ENCODE results near the gene INTS11. TPM values are rescaled to one million over a fixed set of nuclear protein-coding genes. Genes with fewer than 3 reads are reported as not detected.

INTS11 gene
- polyA plus RNA-seq, 3 donors: 46.2 to 154 (median 49.6) TPM

- no peak for DNase-seq
- Mint-ChIP-seq H3K9me3 (peaks cover 0 to 5% (median 0%) of the 10 kb centered on the region in 7 donors), H3K36me3 (no peaks in the 10 kb centered on the region), H3K4me3 (no peak overlapping the region), H3K4me1 (no peaks in the 10 kb centered on the region), H3K27ac (no peak overlapping the region), H3K27me3 (ENCODE audit: low read depth in 3 of 3) (peaks cover under 1 to 4% (median 1%) of the 10 kb centered on the region in 3 donors)
- H4K20me1 ChIP-seq (ENCODE audit: insufficient read depth, low read length): no peaks in the 10 kb centered on the region
- H3K27me3 ChIP-seq (ENCODE audit: control insufficient read depth in 2 of 2, insufficient read depth in 2 of 2, low read length in 2 of 2): no peaks in the 10 kb centered on the region
- H2AFZ ChIP-seq (ENCODE audit: insufficient read depth, low read depth, low read length, poor library complexity, severe bottlenecking): no peak overlapping the region
- intact Hi-C loops (cut with micrococcal nuclease): no loop called here
- no peaks in the 10 kb centered on the region for H3K36me3 ChIP-seq (replicated peaks in 1 of 2; ENCODE audit: control insufficient read depth in 1 of 2, insufficient read depth in 2 of 2, low read length in 2 of 2)
- H3K9me3 ChIP-seq (replicated peaks in 1 of 2; ENCODE audit: control insufficient read depth in 1 of 2, insufficient read depth in 1 of 2, low read length in 2 of 2): no peaks in the 10 kb centered on the region
- H3K4me3 ChIP-seq (replicated peaks in 1 of 3; ENCODE audit: low read depth in 2 of 3, low read length in 3 of 3): no peak overlapping the region
- no peak overlapping the region for H3K9ac ChIP-seq (ENCODE audit: insufficient read depth, low read length, poor library complexity, severe bottlenecking)
- H3K4me1 ChIP-seq (ENCODE audit: control insufficient read depth in 1 of 2, insufficient read depth in 2 of 2, low read length in 2 of 2): no peaks in the 10 kb centered on the region
- no peak for TF ChIP-seq CTCF (IDR thresholded peaks at IDR 0.05)
- H3K4me2 ChIP-seq (replicated peaks; ENCODE audit: extremely low read depth, low read length, poor library complexity, severe bottlenecking): no peak overlapping the region
- no CpG with 5 or more reads among the region's 9 CpGs for WGBS (ENCODE audit: insufficient coverage)
- no peak overlapping the region for H3K27ac ChIP-seq (ENCODE audit: low read depth in 1 of 2, low read length in 2 of 2)
- no peaks in the 10 kb centered on the region for H3K79me2 ChIP-seq (ENCODE audit: insufficient read depth, low read length)
Measured at GRCh38 chr1:1283821-1284220, 40.6 kb downstream of the INTS11 start.

- no peaks in the 10 kb centered on the region for H4K20me1 ChIP-seq (ENCODE audit: insufficient read depth, low read length)
- no peak overlapping the region for H3K9ac ChIP-seq (ENCODE audit: insufficient read depth, low read length, poor library complexity, severe bottlenecking)
- DNase-seq: peak in 1 of 3 donors; percentile 44
- H3K36me3 ChIP-seq (replicated peaks in 1 of 2; ENCODE audit: control insufficient read depth in 1 of 2, insufficient read depth in 2 of 2, low read length in 2 of 2): no peaks in the 10 kb centered on the region
- intact Hi-C loops (cut with micrococcal nuclease): no loop called here
- H3K4me3 ChIP-seq (replicated peaks in 1 of 3; ENCODE audit: low read depth in 2 of 3, low read length in 3 of 3): no peak overlapping the region
- peaks cover 1 to 3% (median 3%) of the 10 kb centered on the region in 3 donors for H3K27me3 Mint-ChIP-seq (ENCODE audit: low read depth in 3 of 3)
- H3K4me3 Mint-ChIP-seq: no peak overlapping the region
- no peaks in the 10 kb centered on the region for H3K9me3 ChIP-seq (replicated peaks in 1 of 2; ENCODE audit: control insufficient read depth in 1 of 2, insufficient read depth in 1 of 2, low read length in 2 of 2)
- no peaks in the 10 kb centered on the region for H3K79me2 ChIP-seq (ENCODE audit: insufficient read depth, low read length)
- H3K27me3 ChIP-seq (ENCODE audit: control insufficient read depth in 2 of 2, insufficient read depth in 2 of 2, low read length in 2 of 2): no peaks in the 10 kb centered on the region
- no peak overlapping the region for H3K27ac ChIP-seq (ENCODE audit: low read depth in 1 of 2, low read length in 2 of 2)
- peaks cover 0 to 4% (median 0%) of the 10 kb centered on the region in 7 donors for H3K9me3 Mint-ChIP-seq
- no peak for TF ChIP-seq CTCF (IDR thresholded peaks at IDR 0.05)
- peak overlapping the region in 2 of 7 donors; percentile 14 to 43 for H3K27ac Mint-ChIP-seq
- 89% methylated on average over 11 of the region's 14 CpGs for WGBS (ENCODE audit: insufficient coverage)
- H3K4me2 ChIP-seq (replicated peaks; ENCODE audit: extremely low read depth, low read length, poor library complexity, severe bottlenecking): no peak overlapping the region
- H2AFZ ChIP-seq (ENCODE audit: insufficient read depth, low read depth, low read length, poor library complexity, severe bottlenecking): no peak overlapping the region
- no peaks in the 10 kb centered on the region for H3K36me3 Mint-ChIP-seq
- H3K4me1 Mint-ChIP-seq: no peaks in the 10 kb centered on the region
- no peaks in the 10 kb centered on the region for H3K4me1 ChIP-seq (ENCODE audit: control insufficient read depth in 1 of 2, insufficient read depth in 2 of 2, low read length in 2 of 2)
Measured at GRCh38 chr1:1282998-1283397, 41.5 kb downstream of the INTS11 start.
